Measurements from ENCODE around the gene ARID4A.

The ARID4A gene

GRCh38 chr14:58281969-58282368, 16.4 kb upstream of the ARID4A start:
- Histone ChIP-seq H3K36me3 (ENCODE audit: insufficient read depth, low read length) (peaks cover 70% of the 10 kb centered on the region), H3K27me3 (ENCODE audit: insufficient read depth, low read length) (no peaks in the 10 kb centered on the region), H3K4me1 (ENCODE audit: insufficient read depth, low read length) (no peaks in the 10 kb centered on the region), H2AFZ (ENCODE audit: low read depth, low read length) (no peak overlapping the region), H3K4me3 (ENCODE audit: low read length) (no peak overlapping the region), H3K9me3 (ENCODE audit: low read length) (no peaks in the 10 kb centered on the region)

- Histone ChIP-seq H3K27me3 (ENCODE audit: insufficient read depth, low read length) (no peaks in the 10 kb centered on the region), H2AFZ (ENCODE audit: low read depth, low read length) (no peak overlapping the region), H3K36me3 (ENCODE audit: insufficient read depth, low read length) (peaks cover 74% of the 10 kb centered on the region), H3K4me1 (ENCODE audit: insufficient read depth, low read length) (no peaks in the 10 kb centered on the region), H3K9me3 (ENCODE audit: low read length) (no peaks in the 10 kb centered on the region), H3K4me3 (ENCODE audit: low read length) (no peak overlapping the region)
Observed at GRCh38 chr14:58282925-58283593, 15.3 kb upstream of the ARID4A start.

- Histone ChIP-seq H3K36me3 (ENCODE audit: insufficient read depth, low read length) (peaks cover 77% of the 10 kb centered on the region), H3K9me3 (ENCODE audit: low read length) (no peaks in the 10 kb centered on the region), H3K27me3 (ENCODE audit: insufficient read depth, low read length) (no peaks in the 10 kb centered on the region), H2AFZ (ENCODE audit: low read depth, low read length) (no peak overlapping the region), H3K4me1 (ENCODE audit: insufficient read depth, low read length) (no peaks in the 10 kb centered on the region), H3K4me3 (ENCODE audit: low read length) (no peak overlapping the region)
Observed at GRCh38 chr14:58283730-58284129, 14.6 kb upstream of the ARID4A start.

- Histone ChIP-seq H2AFZ (ENCODE audit: low read depth, low read length) (no peak overlapping the region), H3K4me3 (ENCODE audit: low read length) (no peak overlapping the region), H3K4me1 (ENCODE audit: insufficient read depth, low read length) (no peaks in the 10 kb centered on the region), H3K27me3 (ENCODE audit: insufficient read depth, low read length) (no peaks in the 10 kb centered on the region), H3K9me3 (ENCODE audit: low read length) (no peaks in the 10 kb centered on the region), H3K36me3 (ENCODE audit: insufficient read depth, low read length) (peaks cover 86% of the 10 kb centered on the region)
Observed at GRCh38 chr14:58285132-58285531, 13.2 kb upstream of the ARID4A start.

- Histone ChIP-seq H3K36me3 (ENCODE audit: insufficient read depth, low read length) (peaks cover 91% of the 10 kb centered on the region), H3K4me1 (ENCODE audit: insufficient read depth, low read length) (no peaks in the 10 kb centered on the region)
Observed at GRCh38 chr14:58287607-58288042, 10.7 kb upstream of the ARID4A start.

GRCh38 chr14:58288106-58288792, 10.1 kb upstream of the ARID4A start:
- no peak overlapping the region for H3K4me3 ChIP-seq (ENCODE audit: low read length)
- H2AFZ ChIP-seq (ENCODE audit: low read depth, low read length), result no peak overlapping the region
- H3K36me3 ChIP-seq (ENCODE audit: insufficient read depth, low read length), result peaks cover 87% of the 10 kb centered on the region
- no peaks in the 10 kb centered on the region for H3K27me3 ChIP-seq (ENCODE audit: insufficient read depth, low read length)
- no peaks in the 10 kb centered on the region for H3K4me1 ChIP-seq (ENCODE audit: insufficient read depth, low read length)
- H3K9me3 ChIP-seq (ENCODE audit: low read length), result no peaks in the 10 kb centered on the region

More at GRCh38 chr14:58287607-58288042, 10.7 kb upstream of the ARID4A start:
- H3K27me3 ChIP-seq (ENCODE audit: insufficient read depth, low read length), result no peaks in the 10 kb centered on the region
- H3K4me3 ChIP-seq (ENCODE audit: low read length), result no peak overlapping the region
- no peaks in the 10 kb centered on the region for H3K9me3 ChIP-seq (ENCODE audit: low read length)
- no peak overlapping the region for H2AFZ ChIP-seq (ENCODE audit: low read depth, low read length)

- H3K4me1 ChIP-seq (ENCODE audit: insufficient read depth, low read length), result peaks cover 6% of the 10 kb centered on the region
- no peak overlapping the region for H2AFZ ChIP-seq (ENCODE audit: low read depth, low read length)
- peaks cover 72% of the 10 kb centered on the region for H3K36me3 ChIP-seq (ENCODE audit: insufficient read depth, low read length)
- no peak overlapping the region for H3K4me3 ChIP-seq (ENCODE audit: low read length)
- no peaks in the 10 kb centered on the region for H3K9me3 ChIP-seq (ENCODE audit: low read length)
- no peaks in the 10 kb centered on the region for H3K27me3 ChIP-seq (ENCODE audit: insufficient read depth, low read length)
Observed at GRCh38 chr14:58291646-58292045, 6.7 kb upstream of the ARID4A start.

GRCh38 chr14:58292187-58292586, 6.2 kb upstream of the ARID4A start:
- Histone ChIP-seq H3K4me1 (ENCODE audit: insufficient read depth, low read length) (peaks cover 8% of the 10 kb centered on the region), H3K9me3 (ENCODE audit: low read length) (no peaks in the 10 kb centered on the region), H2AFZ (ENCODE audit: low read depth, low read length) (no peak overlapping the region), H3K4me3 (ENCODE audit: low read length) (no peak overlapping the region), H3K36me3 (ENCODE audit: insufficient read depth, low read length) (peaks cover 67% of the 10 kb centered on the region), H3K27me3 (ENCODE audit: insufficient read depth, low read length) (no peaks in the 10 kb centered on the region)

- Histone ChIP-seq H3K4me1 (ENCODE audit: insufficient read depth, low read length) (peaks cover 8% of the 10 kb centered on the region), H3K36me3 (ENCODE audit: insufficient read depth, low read length) (peaks cover 49% of the 10 kb centered on the region), H3K27me3 (ENCODE audit: insufficient read depth, low read length) (no peaks in the 10 kb centered on the region), H2AFZ (ENCODE audit: low read depth, low read length) (no peak overlapping the region), H3K4me3 (ENCODE audit: low read length) (no peak overlapping the region), H3K9me3 (ENCODE audit: low read length) (no peaks in the 10 kb centered on the region)
Observed at GRCh38 chr14:58294201-58294600, 4.2 kb upstream of the ARID4A start.

- Histone ChIP-seq H3K4me3 (ENCODE audit: low read length) (peak overlapping the region; percentile 85), H3K27me3 (ENCODE audit: insufficient read depth, low read length) (no peaks in the 10 kb centered on the region), H3K4me1 (ENCODE audit: insufficient read depth, low read length) (peaks cover 19% of the 10 kb centered on the region), H3K9me3 (ENCODE audit: low read length) (no peaks in the 10 kb centered on the region), H2AFZ (ENCODE audit: low read depth, low read length) (no peak overlapping the region), H3K36me3 (ENCODE audit: insufficient read depth, low read length) (peaks cover 37% of the 10 kb centered on the region)
Observed at GRCh38 chr14:58296726-58297125, 1.6 kb upstream of the ARID4A start.

- Histone ChIP-seq H3K4me3 (ENCODE audit: low read length) (peak overlapping the region; percentile 85), H3K9me3 (ENCODE audit: low read length) (no peaks in the 10 kb centered on the region), H3K36me3 (ENCODE audit: insufficient read depth, low read length) (peaks cover 35% of the 10 kb centered on the region), H2AFZ (ENCODE audit: low read depth, low read length) (peak overlapping the region; percentile 41), H3K27me3 (ENCODE audit: insufficient read depth, low read length) (no peaks in the 10 kb centered on the region), H3K4me1 (ENCODE audit: insufficient read depth, low read length) (peaks cover 19% of the 10 kb centered on the region)
Observed at GRCh38 chr14:58297412-58297761, 968 bp upstream of the ARID4A start.

- Histone ChIP-seq H3K36me3 (ENCODE audit: insufficient read depth, low read length) (peaks cover 29% of the 10 kb centered on the region), H2AFZ (ENCODE audit: low read depth, low read length) (peak overlapping the region; percentile 41), H3K27me3 (ENCODE audit: insufficient read depth, low read length) (no peaks in the 10 kb centered on the region), H3K4me1 (ENCODE audit: insufficient read depth, low read length) (peaks cover 19% of the 10 kb centered on the region), H3K4me3 (ENCODE audit: low read length) (peak overlapping the region; percentile 85), H3K9me3 (ENCODE audit: low read length) (no peaks in the 10 kb centered on the region)
Observed at GRCh38 chr14:58297762-58298476, 436 bp upstream of the ARID4A start.

All from neuron (in vitro differentiated cells).